Hindlimb muscle (tissue), 1 donor: ENCODE results near the gene TAS2R4. TPM values are rescaled to one million over a fixed set of nuclear protein-coding genes. Genes with fewer than 3 reads are reported as not detected.

Experiments
- polyA plus RNA-seq: library from polyadenylated mRNA; unstranded; fragments of 120-200 nt; gene quantifications from one replicate; pipeline ENCODE4 v1.2.1, GENCODE V29; 2013; ENCODE audit not compliant: insufficient read length

Gene TAS2R4
- polyA plus RNA-seq, 1 donor: 1.6 TPM

Other genes with a start within 250 kb of the TAS2R4 start
- gene AGK, start 225.3 kb upstream of the TAS2R4 start, polyA plus RNA-seq: 16.9 TPM
- 7.8 TPM for gene DENND11, start 74.5 kb upstream of the TAS2R4 start, polyA plus RNA-seq
- 0.22 TPM for gene WEE2, start 68.3 kb upstream of the TAS2R4 start, polyA plus RNA-seq
- 82.9 TPM for gene SSBP1, start 38.3 kb upstream of the TAS2R4 start, polyA plus RNA-seq
- 0.66 TPM for gene TAS2R3, start 12.6 kb upstream of the TAS2R4 start, polyA plus RNA-seq
- gene TAS2R5, start 13.5 kb downstream of the TAS2R4 start, polyA plus RNA-seq: 2.5 TPM
- gene PRSS37, start 64.8 kb downstream of the TAS2R4 start, polyA plus RNA-seq: 0.28 TPM
- not detected for gene OR9A4, start 139.7 kb downstream of the TAS2R4 start, polyA plus RNA-seq
- 0.28 TPM for gene CLEC5A, start 170.3 kb downstream of the TAS2R4 start, polyA plus RNA-seq
- 0.23 TPM for gene TAS2R38, start 197.1 kb downstream of the TAS2R4 start, polyA plus RNA-seq
- gene MGAM, start 219.2 kb downstream of the TAS2R4 start, polyA plus RNA-seq: 0.23 TPM